GM23338 (cell line): Measurements from ENCODE around the gene LTBP4. TPM values are rescaled to one million over a fixed set of nuclear protein-coding genes. Genes with fewer than 3 reads are reported as not detected.
A peak's percentile ranks its signal among the peaks of the same experiment; 100 is the strongest.

Source experiments
- ATAC-seq: fragments of 200-7000 bp; cut with Tn5 transposase; 3 replicates; pipeline ENCODE4 v1.9.1; 2020
- DNase-seq: peaks from one replicate; pipeline ENCODE4 v3.0.0-alpha.2; 2015; ENCODE audit warnings: low spot score
- H2AFZ ChIP-seq: fragments of 200-600 bp; sonication (generic); 2 replicates; pipeline ENCODE4 v1.8.0; 2016; ENCODE audit warnings: antibody characterized with exemption, mild to moderate bottlenecking, moderate library complexity
- H3F3A ChIP-seq: fragments of 200-600 bp; sonication (generic); replicated peaks from 2 replicates; pipeline ENCODE4 v1.8.0; 2017; ENCODE audit warnings: antibody characterized with exemption, mixed run types, low read depth
- H3K27ac ChIP-seq: fragments of 200-600 bp; sonication (generic); 2 replicates; pipeline ENCODE4 v1.6.1; 2016; ENCODE audit warnings: low read depth
- H3K27me3 ChIP-seq: fragments of 200-600 bp; sonication (generic); 2 replicates; pipeline ENCODE4 v1.8.0; 2016; ENCODE audit warnings: mild to moderate bottlenecking, mixed run types, moderate library complexity; ENCODE audit not compliant: insufficient read depth
- H3K36me3 ChIP-seq: fragments of 200-600 bp; sonication (generic); 2 replicates; pipeline ENCODE4 v1.8.0; 2016; ENCODE audit warnings: mild to moderate bottlenecking; ENCODE audit not compliant: insufficient read depth
- H3K4me1 ChIP-seq: fragments of 200-600 bp; sonication (generic); 2 replicates; pipeline ENCODE4 v1.8.0; 2016; ENCODE audit warnings: mild to moderate bottlenecking, moderate library complexity; ENCODE audit not compliant: insufficient read depth
- H3K4me2 ChIP-seq: fragments of 200-600 bp; sonication (generic); 2 replicates; pipeline ENCODE4 v1.7.1; 2017; ENCODE audit warnings: mixed run types
- H3K4me3 ChIP-seq: fragments of 200-600 bp; sonication (generic); 2 replicates; pipeline ENCODE4 v1.6.1; 2016; ENCODE audit warnings: mixed run types
- H3K79me2 ChIP-seq: fragments of 200-600 bp; sonication (generic); replicated peaks from 2 replicates; pipeline ENCODE4 v1.8.0; 2017; ENCODE audit warnings: mild to moderate bottlenecking; ENCODE audit not compliant: insufficient read depth
- H3K9me2 ChIP-seq: fragments of 200-600 bp; sonication (generic); 2 replicates; pipeline ENCODE4 v1.8.0; 2017; ENCODE audit not compliant: insufficient read depth
- H4K20me1 ChIP-seq: fragments of 200-600 bp; sonication (generic); replicated peaks from 2 replicates; pipeline ENCODE4 v1.8.0; 2017; ENCODE audit warnings: mild to moderate bottlenecking; ENCODE audit not compliant: insufficient read depth
- H3K27ac Mint-ChIP-seq: 2 replicates; pipeline ENCODE4 v1.8.0; 2020; ENCODE audit warnings: inconsistent platforms, mild to moderate bottlenecking, moderate library complexity, mixed read lengths
- H3K27me3 Mint-ChIP-seq: 3 replicates; pipeline ENCODE4 v1.8.0; 2022; ENCODE audit warnings: low read depth, mild to moderate bottlenecking, moderate library complexity, mixed read lengths, inconsistent platforms; ENCODE audit not compliant: insufficient read depth, poor library complexity
- H3K36me3 Mint-ChIP-seq: 3 replicates; pipeline ENCODE4 v1.8.0; 2021; ENCODE audit warnings: low read depth, mild to moderate bottlenecking, inconsistent platforms, moderate library complexity, mixed read lengths
- H3K4me1 Mint-ChIP-seq: 3 replicates; pipeline ENCODE4 v1.8.0; 2020; ENCODE audit warnings: mild to moderate bottlenecking, inconsistent platforms, mixed read lengths
- H3K4me3 Mint-ChIP-seq: 3 replicates; pipeline ENCODE4 v1.8.0; 2021; ENCODE audit warnings: moderate library complexity, mild to moderate bottlenecking, inconsistent platforms, mixed read lengths
- H3K9me3 Mint-ChIP-seq: 3 replicates; pipeline ENCODE4 v1.8.0; 2020; ENCODE audit warnings: moderate library complexity, mild to moderate bottlenecking, inconsistent platforms, mixed read lengths
- CREB1 ChIP-seq: fragments of 250-450 bp; sonication (Bioruptor Pico); IDR thresholded peaks from 2 replicates; pipeline ENCODE4 v1.5.0; 2020; ENCODE audit warnings: low read depth, mild to moderate bottlenecking, moderate library complexity
- ETS1 ChIP-seq: IDR thresholded peaks from 2 replicates; pipeline ENCODE4 v1.6.1; 2016; ENCODE audit warnings: antibody characterized with exemption
- EZH2 ChIP-seq: fragments of 200-600 bp; sonication (generic); IDR thresholded peaks from one replicate; pipeline ENCODE4 v1.8.0; 2017; ENCODE audit warnings: antibody characterized with exemption, mild to moderate bottlenecking, low read depth; ENCODE audit not compliant: unreplicated experiment
- EZH2phosphoT487 ChIP-seq: fragments of 200-600 bp; sonication (generic); IDR thresholded peaks from one replicate; pipeline ENCODE4 v1.8.1; 2018; ENCODE audit warnings: antibody characterized with exemption; ENCODE audit not compliant: unreplicated experiment
- JUNB ChIP-seq: IDR thresholded peaks from one replicate; pipeline ENCODE4 v1.6.1; 2016; ENCODE audit warnings: antibody characterized with exemption; ENCODE audit not compliant: unreplicated experiment
- NANOG ChIP-seq: IDR thresholded peaks from 2 replicates; pipeline ENCODE4 v1.6.1; 2016; ENCODE audit warnings: antibody characterized with exemption, borderline replicate concordance
- POLR2AphosphoS5 ChIP-seq: IDR thresholded peaks from 2 replicates; pipeline ENCODE4 v1.6.1; 2016; ENCODE audit warnings: antibody characterized with exemption, low read depth
- STAT1 ChIP-seq: IDR thresholded peaks from one replicate; pipeline ENCODE4 v1.6.1; 2016; ENCODE audit warnings: antibody characterized with exemption; ENCODE audit not compliant: unreplicated experiment
- ZNF114 ChIP-seq: fragments of 250-450 bp; sonication (Bioruptor Pico); IDR thresholded peaks from 2 replicates; pipeline ENCODE4 v1.5.0; 2020; ENCODE audit warnings: mild to moderate bottlenecking, moderate library complexity
- ZNF331 ChIP-seq: fragments of 250-450 bp; sonication (Bioruptor Pico); IDR thresholded peaks from 2 replicates; pipeline ENCODE4 v1.5.0; 2020; ENCODE audit warnings: low read depth, mild to moderate bottlenecking, moderate library complexity
- polyA plus RNA-seq: library from polyadenylated mRNA; unstranded; fragments of >200 nt; fragmentation: Nextera tagmentation; extraction: Ambion mirVana; gene quantifications from 2 replicates; pipeline ENCODE4 v1.2.1, GENCODE V29; 2016
- total RNA-seq: library from RNA; depleted of rRNA; stranded (reverse); fragments of >200 nt; shearing (Covaris generic); gene quantifications from 2 replicates; pipeline ENCODE4 v1.2.3, GENCODE V29; 2014
- TF ChIP-seq, protein P1 (sequence below): IDR thresholded peaks from one replicate; pipeline ENCODE4 v1.6.1; 2018; ENCODE audit warnings: antibody characterized with exemption; ENCODE audit not compliant: unreplicated experiment

Gene LTBP4
- total and polyA plus RNA-seq, 2 experiments from 2014 or later, result 50.3 to 65.0 TPM

DNA sequence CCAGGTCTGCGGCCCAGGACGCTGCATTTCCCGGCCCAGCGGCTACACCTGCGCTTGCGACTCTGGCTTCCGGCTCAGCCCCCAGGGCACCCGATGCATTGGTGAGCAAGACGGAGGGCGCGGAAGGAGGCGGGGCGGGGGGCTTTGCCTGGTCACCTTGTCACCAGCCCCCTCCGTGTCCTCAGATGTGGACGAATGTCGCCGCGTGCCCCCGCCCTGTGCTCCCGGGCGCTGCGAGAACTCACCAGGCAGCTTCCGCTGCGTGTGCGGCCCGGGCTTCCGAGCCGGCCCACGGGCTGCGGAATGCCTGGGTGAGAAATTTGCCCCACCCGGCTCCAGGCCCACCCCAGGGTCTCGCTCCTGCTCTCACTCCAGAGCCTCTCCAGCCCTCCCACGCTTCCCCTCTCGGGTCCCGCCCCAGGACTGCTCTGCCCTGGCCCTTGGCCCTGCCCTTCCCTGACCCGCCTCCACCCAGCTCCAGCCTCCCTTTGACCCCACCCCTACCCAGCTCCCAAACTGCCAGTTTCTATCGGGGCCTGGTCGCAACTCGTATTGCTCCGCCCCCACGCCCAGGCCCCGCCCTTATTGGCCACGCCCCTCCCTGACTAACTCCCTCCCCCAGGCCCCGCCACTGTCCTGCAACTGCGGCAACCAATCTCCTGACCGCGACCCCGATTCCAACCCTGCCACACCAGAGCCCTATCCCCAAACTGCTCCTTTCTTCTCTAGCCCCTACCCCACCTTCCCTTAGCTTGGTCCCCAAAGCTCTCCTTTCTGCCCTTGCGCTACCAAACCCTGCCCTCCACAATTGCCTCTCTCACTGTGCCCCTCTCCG is 8.6 kb downstream of the LTBP4 start:
- DNase-seq (peak; percentile 95), ATAC-seq (peak; percentile 41)
- H4K20me1 ChIP-seq, result no peaks in the 10 kb centered on the region; the same call in 1 of the 2 replicates
- Mint-ChIP-seq H3K4me1 (peaks cover 44% of the 10 kb centered on the region), H3K4me3 (peak overlapping the region; percentile 80), H3K36me3 (peaks cover 7% of the 10 kb centered on the region; the same call in 1 of the 3 replicates), H3K27ac (no peak overlapping the region), H3K9me3 (no peaks in the 10 kb centered on the region; the same call in none of the 3 replicates), H3K27me3 (peaks cover 79% of the 10 kb centered on the region)
- no peak overlapping the region for H3K27ac ChIP-seq
- H3K27me3 ChIP-seq, result peaks cover 72% of the 10 kb centered on the region
- H3K4me2 ChIP-seq, result peak overlapping the region; percentile 95
- H3K4me1 ChIP-seq, result peaks cover 12% of the 10 kb centered on the region; the same call in 1 of the 2 replicates
- no peaks in the 10 kb centered on the region for H3K9me2 ChIP-seq
- no peak overlapping the region; the same call in 1 of the 2 replicates for H2AFZ ChIP-seq
- H3K79me2 ChIP-seq, result no peaks in the 10 kb centered on the region
- peak overlapping the region; percentile 68 for H3K4me3 ChIP-seq
- no peaks in the 10 kb centered on the region for H3K36me3 ChIP-seq
- TF ChIP-seq ZNF114 (CRISPR knock-in tag) (no peak), EZH2 (peak; percentile 2), CREB1 (0 out of 2 replicates have a peak, but pooled peaks have one; percentile 10), POLR2AphosphoS5 (peak; percentile 40; the same call in 1 of the 2 replicates)
- peaks cover 26% of the 10 kb centered on the region for H3F3A ChIP-seq

DNA sequence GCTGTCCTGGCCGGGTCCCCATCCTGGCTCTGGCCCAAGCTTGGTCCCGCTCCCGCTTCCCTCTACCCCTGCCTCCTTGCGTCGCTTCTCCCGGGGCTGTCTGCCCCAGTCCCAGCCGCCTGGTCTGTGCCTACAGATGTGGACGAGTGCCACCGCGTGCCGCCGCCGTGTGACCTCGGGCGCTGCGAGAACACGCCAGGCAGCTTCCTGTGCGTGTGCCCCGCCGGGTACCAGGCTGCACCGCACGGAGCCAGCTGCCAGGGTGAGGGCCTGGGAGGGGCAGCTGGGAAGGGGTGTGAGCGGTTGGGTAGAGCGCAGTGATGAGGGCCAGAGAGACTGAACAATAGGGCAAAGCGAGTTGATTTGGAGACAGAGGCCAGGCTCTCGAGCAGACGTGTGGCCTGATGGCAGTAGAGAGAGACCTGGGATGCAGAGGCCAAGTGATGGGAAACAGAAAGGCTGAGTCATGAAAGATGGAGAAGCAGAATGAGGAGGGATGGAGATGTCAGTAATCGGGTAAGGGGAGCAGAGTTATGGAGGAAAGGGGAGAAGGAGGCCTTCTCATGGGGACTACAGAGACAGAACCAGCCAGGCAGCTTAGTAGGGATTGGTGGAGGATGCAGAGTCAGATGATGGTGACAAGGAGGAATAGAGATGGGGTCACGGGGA is 9.4 kb downstream of the LTBP4 start:
- Histone ChIP-seq H3K79me2 (no peaks in the 10 kb centered on the region), H2AFZ (no peak overlapping the region; the same call in 1 of the 2 replicates), H4K20me1 (peaks cover 3% of the 10 kb centered on the region), H3K36me3 (no peaks in the 10 kb centered on the region), H3K9me2 (no peaks in the 10 kb centered on the region), H3F3A (peaks cover 24% of the 10 kb centered on the region), H3K27me3 (peaks cover 67% of the 10 kb centered on the region), H3K27ac (no peak overlapping the region), H3K4me1 (peaks cover 16% of the 10 kb centered on the region; the same call in 1 of the 2 replicates), H3K4me3 (peak overlapping the region; percentile 68), H3K4me2 (peak overlapping the region; percentile 95)
- Mint-ChIP-seq H3K4me3 (peak overlapping the region; percentile 80), H3K27me3 (peaks cover 75% of the 10 kb centered on the region), H3K27ac (no peak overlapping the region), H3K9me3 (no peaks in the 10 kb centered on the region; the same call in none of the 3 replicates), H3K36me3 (peaks cover 7% of the 10 kb centered on the region; the same call in 2 of the 3 replicates), H3K4me1 (peaks cover 44% of the 10 kb centered on the region)
- ATAC-seq (peak; percentile 0; the same call in 2 of the 3 replicates), DNase-seq (peak; percentile 42)
- no peak for TF ChIP-seq EZH2
- TF ChIP-seq ETS1, result no peak
- TF ChIP-seq ZNF114 (CRISPR knock-in tag), result no peak
- no peak for TF ChIP-seq JUNB
- no peak for TF ChIP-seq ZNF331 (CRISPR knock-in tag)
- TF ChIP-seq EZH2phosphoT487, result no peak
- TF ChIP-seq NANOG, result no peak
- TF ChIP-seq, protein P1, sequence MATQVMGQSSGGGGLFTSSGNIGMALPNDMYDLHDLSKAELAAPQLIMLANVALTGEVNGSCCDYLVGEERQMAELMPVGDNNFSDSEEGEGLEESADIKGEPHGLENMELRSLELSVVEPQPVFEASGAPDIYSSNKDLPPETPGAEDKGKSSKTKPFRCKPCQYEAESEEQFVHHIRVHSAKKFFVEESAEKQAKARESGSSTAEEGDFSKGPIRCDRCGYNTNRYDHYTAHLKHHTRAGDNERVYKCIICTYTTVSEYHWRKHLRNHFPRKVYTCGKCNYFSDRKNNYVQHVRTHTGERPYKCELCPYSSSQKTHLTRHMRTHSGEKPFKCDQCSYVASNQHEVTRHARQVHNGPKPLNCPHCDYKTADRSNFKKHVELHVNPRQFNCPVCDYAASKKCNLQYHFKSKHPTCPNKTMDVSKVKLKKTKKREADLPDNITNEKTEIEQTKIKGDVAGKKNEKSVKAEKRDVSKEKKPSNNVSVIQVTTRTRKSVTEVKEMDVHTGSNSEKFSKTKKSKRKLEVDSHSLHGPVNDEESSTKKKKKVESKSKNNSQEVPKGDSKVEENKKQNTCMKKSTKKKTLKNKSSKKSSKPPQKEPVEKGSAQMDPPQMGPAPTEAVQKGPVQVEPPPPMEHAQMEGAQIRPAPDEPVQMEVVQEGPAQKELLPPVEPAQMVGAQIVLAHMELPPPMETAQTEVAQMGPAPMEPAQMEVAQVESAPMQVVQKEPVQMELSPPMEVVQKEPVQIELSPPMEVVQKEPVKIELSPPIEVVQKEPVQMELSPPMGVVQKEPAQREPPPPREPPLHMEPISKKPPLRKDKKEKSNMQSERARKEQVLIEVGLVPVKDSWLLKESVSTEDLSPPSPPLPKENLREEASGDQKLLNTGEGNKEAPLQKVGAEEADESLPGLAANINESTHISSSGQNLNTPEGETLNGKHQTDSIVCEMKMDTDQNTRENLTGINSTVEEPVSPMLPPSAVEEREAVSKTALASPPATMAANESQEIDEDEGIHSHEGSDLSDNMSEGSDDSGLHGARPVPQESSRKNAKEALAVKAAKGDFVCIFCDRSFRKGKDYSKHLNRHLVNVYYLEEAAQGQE, result no peak
- no peak for TF ChIP-seq POLR2AphosphoS5
- TF ChIP-seq STAT1, result no peak
